Kidney (tissue), 14 donors: ENCODE data around the gene SHISA7. TPM values are rescaled to one million over a fixed set of nuclear protein-coding genes. Genes with fewer than 3 reads are reported as not detected.

Experiments
- DNase-seq, 5 donors: peaks; one replicate each; pipeline ENCODE4 v3.0.0-alpha.2; 2013 to 2020
- FAIRE-seq: peaks from 2 replicates; lab custom pipeline; 2012; peaks lifted over from hg19 to GRCh38; lab: Jason Lieb, UNC
- H3K27ac ChIP-seq, 2 donors: one replicate each; pipeline ENCODE4 v1.7.0; 2013; ENCODE audit warnings: low read depth in 2 of 2, low read length in 2 of 2, inconsistent platforms in 1 of 2
- H3K27me3 ChIP-seq: one replicate; pipeline ENCODE4 v1.7.1; 2013; ENCODE audit warnings: low read length, inconsistent platforms; ENCODE audit not compliant: control insufficient read depth, insufficient read depth
- H3K36me3 ChIP-seq, 3 donors: one replicate each; pipeline versions ENCODE4 v1.7.0 to v1.7.1; 2013; ENCODE audit warnings: low read length in 3 of 3, control low read depth in 1 of 3, inconsistent platforms in 1 of 3; ENCODE audit not compliant: insufficient read depth in 3 of 3, control insufficient read depth in 2 of 3
- H3K4me1 ChIP-seq, 3 donors: one replicate each; pipeline versions ENCODE4 v1.7.0 to v1.7.1; 2013; ENCODE audit warnings: low read length in 3 of 3, inconsistent platforms in 1 of 3, low read depth in 1 of 3; ENCODE audit not compliant: control insufficient read depth in 2 of 3, insufficient read depth in 2 of 3
- H3K4me3 ChIP-seq, 3 donors: one replicate each; pipeline versions ENCODE4 v1.7.0 to v1.8.1; 2013; ENCODE audit warnings: low read length in 3 of 3, control low read depth in 1 of 3, inconsistent platforms in 1 of 3
- H3K9ac ChIP-seq, 3 donors: one replicate each; pipeline versions ENCODE4 v1.7.0 to v1.7.1; 2013; ENCODE audit warnings: low read length in 3 of 3, control low read depth in 1 of 3, inconsistent platforms in 1 of 3
- H3K9me3 ChIP-seq, 3 donors: one replicate each; pipeline versions ENCODE4 v1.7.0 to v1.7.1; 2013; ENCODE audit warnings: low read length in 3 of 3, control low read depth in 1 of 3, inconsistent platforms in 1 of 3; ENCODE audit not compliant: control insufficient read depth in 2 of 3, insufficient read depth in 1 of 3
- CTCF ChIP-seq: IDR thresholded peaks from 3 replicates; pipeline ENCODE4 v1.5.1; 2012; ENCODE audit warnings: mild to moderate bottlenecking, moderate library complexity, borderline replicate concordance; ENCODE audit not compliant: insufficient read depth; ENCODE audit errors: extremely low read depth
- intact Hi-C: fragments of 100-400 bp; cut with DNase I; formaldehyde crosslinking; loops from one replicate; pipeline ENCODE4 v1.11.1; 2022
- polyA plus RNA-seq: library from polyadenylated mRNA; stranded (reverse); fragments of 350-450 nt; fragmentation: Illumina TruSeq; extraction: RNeasy Lipid Tissue Mini Kit (QIAGEN cat#74804); gene quantifications from one replicate; pipeline ENCODE4 v1.2.3, GENCODE V29; 2014; ENCODE audit warnings: low read depth, low replicate concordance; ENCODE audit not compliant: insufficient read depth
- total RNA-seq: library from RNA; stranded (reverse); fragmentation: NEBNext Ultra II Directional; extraction: Animal tissue kit (Norgen Biotek cat#: 25700); gene quantifications from one replicate; pipeline ENCODE4 v1.2.1, GENCODE V29; 2021
- donor health status: control.
- donor health status: control.
- donor health status: control.
- donor health status: control.
- donor health status: control.
- donor health status: DM: yes; HTN: yes; CAD: no.
- donor health status: Normal renal cell carcinoma (clear cell type).

The SHISA7 gene
- total and polyA plus RNA-seq, 2 donors from 2014 or later: not detected

- DNase-seq: no peak
- no peak for FAIRE-seq
- peak overlapping the region in 1 of 3 donors; percentile 40 for H3K9ac ChIP-seq
- no peaks in the 10 kb centered on the region for H3K9me3 ChIP-seq
- H3K4me3 ChIP-seq: peak overlapping the region in 2 of 3 donors; percentile 47 to 58
- peak overlapping the region; percentile 71 to 85 for H3K27ac ChIP-seq
- H3K36me3 ChIP-seq: no peaks in the 10 kb centered on the region
- peaks cover 0 to 24% (median 5%) of the 10 kb centered on the region in 3 donors for H3K4me1 ChIP-seq
- TF ChIP-seq CTCF: no peak
- intact Hi-C loops: no loop called here
- H3K27me3 ChIP-seq: no peaks in the 10 kb centered on the region
Measured at GRCh38 chr19:55485439-55486011, 42.4 kb upstream of the SHISA7 start.

GRCh38 chr19:55484593-55485438 is 41.7 kb upstream of the SHISA7 start, which contains the start of gene NAT14:
TSS of gene NAT14 (plus strand) at chr19:55485188. CDS start at chr19:55485709, 521 bp downstream.
- FAIRE-seq (no peak), DNase-seq (peak; percentile 86 to 94 (median 88))
- no peaks in the 10 kb centered on the region for H3K36me3 ChIP-seq
- intact Hi-C loops: no loop called here
- H3K4me3 ChIP-seq: peak within 1 kb of the TSS; percentile 47 to 58 (median 48)
- H3K4me1 ChIP-seq: peaks cover 0 to 25% (median 5%) of the 10 kb centered on the region in 3 donors
- no peaks in the 10 kb centered on the region for H3K9me3 ChIP-seq
- H3K27me3 ChIP-seq: no peaks in the 10 kb centered on the region
- H3K9ac ChIP-seq: peak within 1 kb of the TSS in 2 of 3 donors; percentile 48 to 51
- no peak for TF ChIP-seq CTCF
- H3K27ac ChIP-seq: peak within 1 kb of the TSS; percentile 71 to 85

GRCh38 chr19:55483706-55484592 is 40.8 kb upstream of the SHISA7 start:
- FAIRE-seq (no peak), DNase-seq (peak in 1 of 5 donors; percentile 69)
- H3K4me1 ChIP-seq: peaks cover 0 to 31% (median 11%) of the 10 kb centered on the region in 3 donors
- no peaks in the 10 kb centered on the region for H3K9me3 ChIP-seq
- no peak for TF ChIP-seq CTCF
- peak overlapping the region in 2 of 3 donors; percentile 16 to 51 for H3K9ac ChIP-seq
- no peaks in the 10 kb centered on the region for H3K36me3 ChIP-seq
- intact Hi-C loops: no loop called here
- no peak overlapping the region for H3K27ac ChIP-seq
- H3K4me3 ChIP-seq: peak overlapping the region in 1 of 3 donors; percentile 58
- H3K27me3 ChIP-seq: no peaks in the 10 kb centered on the region
